Hematopoietic multipotent progenitor cell treated with erythropoietin and hydrocortisone succinate and interleukin-3 and kit ligand, for 6 days (in vitro differentiated cells): ENCODE data around the gene KMT2D.

ENCODE experiments used
- DNase-seq: peaks from one replicate; pipeline ENCODE4 v3.0.0-alpha.2; 2015

KMT2D gene, protein sequence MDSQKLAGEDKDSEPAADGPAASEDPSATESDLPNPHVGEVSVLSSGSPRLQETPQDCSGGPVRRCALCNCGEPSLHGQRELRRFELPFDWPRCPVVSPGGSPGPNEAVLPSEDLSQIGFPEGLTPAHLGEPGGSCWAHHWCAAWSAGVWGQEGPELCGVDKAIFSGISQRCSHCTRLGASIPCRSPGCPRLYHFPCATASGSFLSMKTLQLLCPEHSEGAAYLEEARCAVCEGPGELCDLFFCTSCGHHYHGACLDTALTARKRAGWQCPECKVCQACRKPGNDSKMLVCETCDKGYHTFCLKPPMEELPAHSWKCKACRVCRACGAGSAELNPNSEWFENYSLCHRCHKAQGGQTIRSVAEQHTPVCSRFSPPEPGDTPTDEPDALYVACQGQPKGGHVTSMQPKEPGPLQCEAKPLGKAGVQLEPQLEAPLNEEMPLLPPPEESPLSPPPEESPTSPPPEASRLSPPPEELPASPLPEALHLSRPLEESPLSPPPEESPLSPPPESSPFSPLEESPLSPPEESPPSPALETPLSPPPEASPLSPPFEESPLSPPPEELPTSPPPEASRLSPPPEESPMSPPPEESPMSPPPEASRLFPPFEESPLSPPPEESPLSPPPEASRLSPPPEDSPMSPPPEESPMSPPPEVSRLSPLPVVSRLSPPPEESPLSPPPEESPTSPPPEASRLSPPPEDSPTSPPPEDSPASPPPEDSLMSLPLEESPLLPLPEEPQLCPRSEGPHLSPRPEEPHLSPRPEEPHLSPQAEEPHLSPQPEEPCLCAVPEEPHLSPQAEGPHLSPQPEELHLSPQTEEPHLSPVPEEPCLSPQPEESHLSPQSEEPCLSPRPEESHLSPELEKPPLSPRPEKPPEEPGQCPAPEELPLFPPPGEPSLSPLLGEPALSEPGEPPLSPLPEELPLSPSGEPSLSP (N-terminal part only)

DNA sequence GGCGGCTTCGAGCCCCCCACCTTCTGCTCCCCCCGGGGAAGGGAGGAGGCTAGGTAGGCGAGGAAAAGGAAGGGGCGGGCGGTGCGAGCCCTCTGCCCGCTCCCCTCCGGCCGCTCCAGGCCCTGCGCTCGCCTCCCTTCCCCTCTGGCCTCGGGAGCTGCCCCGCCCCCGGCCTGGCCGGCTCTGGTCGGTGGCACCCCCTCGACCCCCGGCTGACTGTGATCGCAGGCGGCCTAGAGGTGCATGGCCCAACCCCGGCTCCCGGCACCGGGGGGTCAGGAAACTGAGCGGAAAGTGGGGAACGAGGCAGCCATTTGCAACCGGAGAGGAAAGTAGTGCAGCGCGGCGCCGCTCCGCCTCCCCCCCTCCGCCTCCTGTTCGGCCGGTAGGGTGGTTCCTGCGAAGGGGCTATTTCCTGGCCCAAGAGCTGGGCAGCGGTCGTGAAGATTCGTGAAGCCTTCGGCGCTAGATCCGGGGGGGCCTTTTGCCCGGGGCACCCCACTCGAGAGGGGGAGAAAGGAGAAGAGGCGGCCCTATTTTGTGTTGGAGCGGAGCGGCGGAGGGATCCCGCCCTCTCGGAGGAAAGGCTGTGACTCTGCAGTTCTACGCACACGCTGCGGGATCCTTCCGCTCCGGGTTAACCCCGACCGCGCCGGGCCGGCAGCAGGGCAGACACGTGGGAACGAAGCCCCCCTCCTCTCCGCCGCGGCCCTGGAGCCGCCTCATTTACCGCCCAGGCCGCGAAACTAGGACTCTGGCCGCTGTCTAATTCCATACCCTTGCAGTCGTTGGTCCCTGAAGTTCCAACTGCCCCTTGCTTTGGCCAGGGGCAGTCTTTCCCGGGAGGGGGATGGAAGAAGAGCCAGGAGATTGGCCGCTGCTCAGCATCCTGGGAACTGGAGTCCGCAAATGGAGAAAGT lies at the start of gene KMT2D:
Gene KMT2D, minus strand, starts transcription at position 558 of the 920 bp plus-strand sequence. CDS start 5,470 bp downstream, outside the sequence.
- DNase-seq, result peak; percentile 97

DNA sequence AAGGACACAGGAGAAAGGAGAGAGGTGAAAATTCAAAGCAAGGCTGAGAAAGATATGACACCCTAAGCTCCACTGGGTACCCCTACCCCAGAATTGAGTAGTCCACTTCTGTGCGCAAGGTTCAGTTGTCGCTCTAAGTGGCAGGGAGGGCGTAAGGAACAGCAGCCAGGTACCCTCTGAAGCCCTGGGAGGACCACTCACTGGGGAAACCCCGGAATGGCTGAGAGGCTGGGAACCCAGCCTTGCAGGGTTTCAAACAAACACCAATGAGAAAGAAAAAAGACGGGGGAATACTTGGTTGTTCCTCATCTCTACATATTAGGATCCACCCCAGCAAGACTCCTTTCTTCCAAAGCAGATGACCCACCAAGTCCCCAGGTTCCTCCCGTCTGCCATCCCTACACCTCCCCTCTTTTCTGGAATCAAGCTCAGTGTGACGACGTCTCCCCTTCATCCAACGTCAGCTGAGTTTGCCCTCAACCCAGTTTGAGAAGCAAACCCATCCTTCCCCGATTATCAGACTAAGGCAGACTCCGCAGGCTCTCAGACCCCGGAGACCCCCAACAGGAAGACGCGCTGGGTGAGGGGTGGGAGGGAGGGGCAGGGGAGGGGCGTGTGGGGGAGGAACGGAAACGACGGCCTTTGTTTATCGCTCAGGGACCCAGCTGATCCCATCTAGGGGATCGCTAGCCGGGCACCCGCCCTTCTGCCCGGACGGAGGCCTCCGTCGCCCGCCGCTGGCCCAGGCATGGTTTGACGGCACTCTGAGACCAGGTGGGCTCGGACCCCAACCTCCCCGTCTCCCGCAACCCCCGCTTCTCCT lies 49.3 kb upstream of the KMT2D start:
- DNase-seq, result no peak

DNA sequence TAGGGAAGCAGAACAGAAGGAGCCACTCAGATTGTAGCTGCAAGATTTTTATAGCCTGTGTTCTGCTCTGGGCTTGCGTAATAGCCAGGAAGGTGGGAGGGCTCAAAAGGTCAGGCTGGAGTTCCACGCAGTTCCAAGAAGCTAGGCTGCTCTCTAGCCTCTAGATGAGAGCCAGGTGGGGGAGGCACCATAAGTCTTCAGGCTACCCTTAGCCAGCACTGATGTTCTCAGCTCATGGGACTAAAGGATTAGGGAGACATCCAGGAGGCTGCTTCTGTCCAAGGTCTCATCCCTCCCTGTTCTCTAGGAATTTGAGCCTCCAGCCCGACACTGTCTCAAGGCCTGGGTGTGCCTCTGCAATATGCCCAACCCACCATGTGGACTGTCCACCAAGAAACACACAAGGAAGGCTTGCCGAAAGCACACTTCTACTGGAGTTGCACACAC lies 48.4 kb upstream of the KMT2D start:
- DNase-seq, result peak; percentile 54

DNA sequence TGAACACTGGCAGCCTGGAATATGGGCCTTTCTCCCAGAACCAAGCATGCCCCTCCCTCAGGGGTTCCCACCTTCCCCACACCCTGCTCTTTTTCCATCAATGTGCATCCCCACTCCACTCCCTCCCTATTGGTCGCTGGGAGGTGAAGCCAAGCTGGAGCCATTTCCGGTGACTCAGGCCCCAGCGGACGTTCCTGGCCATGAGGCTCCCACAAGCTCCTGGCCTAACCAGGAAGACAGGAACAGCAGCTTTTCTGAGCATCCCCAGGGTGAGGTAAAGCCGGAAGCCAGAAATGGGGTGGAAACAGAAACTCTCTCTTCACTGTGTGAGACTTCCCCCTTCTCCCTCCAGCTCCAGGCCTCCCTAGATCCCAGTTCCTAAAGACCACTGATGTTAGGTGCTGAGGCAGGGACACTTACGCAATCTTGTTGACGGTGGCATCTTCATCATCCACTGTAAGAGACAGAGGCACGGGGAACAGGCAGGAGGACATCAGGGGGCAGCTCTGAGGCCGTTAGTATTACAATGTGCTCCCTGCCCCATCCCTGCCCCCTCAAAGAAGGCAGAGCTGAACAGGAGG lies 45.0 kb upstream of the KMT2D start:
- no peak for DNase-seq

DNA sequence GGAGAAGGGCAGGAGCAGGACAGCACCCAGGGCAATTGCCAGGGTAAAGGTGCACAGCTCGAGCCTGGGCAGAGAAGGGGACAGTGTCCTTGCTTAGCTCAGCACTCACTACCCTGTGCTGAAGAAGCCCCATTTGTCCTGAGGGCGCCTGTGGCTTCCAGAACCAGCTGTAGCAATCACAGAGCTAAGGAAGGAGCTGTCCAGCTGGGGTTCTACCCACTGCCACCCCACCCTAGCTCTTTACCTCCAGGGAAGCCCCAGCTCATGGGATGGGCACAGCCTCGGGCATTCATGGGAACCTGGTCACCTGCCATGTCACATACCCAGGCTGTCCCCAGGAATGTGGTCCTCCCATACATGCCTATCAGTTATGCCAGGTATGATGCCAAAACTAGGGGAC lies 44.2 kb upstream of the KMT2D start:
- DNase-seq, result no peak

DNA sequence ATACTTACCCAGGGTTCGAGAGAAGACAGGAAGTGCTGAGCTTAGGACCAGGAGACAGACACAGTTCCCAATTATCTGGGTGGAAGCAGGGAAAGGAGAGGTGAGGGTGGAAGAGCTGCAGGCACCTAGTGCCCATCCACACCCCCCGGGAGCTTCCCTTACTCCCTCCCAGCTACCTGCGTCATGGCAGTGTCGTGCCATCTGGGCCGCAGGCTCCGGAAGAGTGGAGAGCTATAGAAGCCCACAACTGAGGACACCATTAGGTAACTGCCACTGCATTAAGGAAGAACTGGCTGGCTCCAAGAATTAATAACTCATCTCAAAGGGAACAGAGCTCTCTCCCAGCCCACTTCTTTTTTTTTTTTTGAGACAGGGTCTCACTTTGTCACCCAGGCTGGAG lies 39.8 kb upstream of the KMT2D start:
- no peak for DNase-seq

DNA sequence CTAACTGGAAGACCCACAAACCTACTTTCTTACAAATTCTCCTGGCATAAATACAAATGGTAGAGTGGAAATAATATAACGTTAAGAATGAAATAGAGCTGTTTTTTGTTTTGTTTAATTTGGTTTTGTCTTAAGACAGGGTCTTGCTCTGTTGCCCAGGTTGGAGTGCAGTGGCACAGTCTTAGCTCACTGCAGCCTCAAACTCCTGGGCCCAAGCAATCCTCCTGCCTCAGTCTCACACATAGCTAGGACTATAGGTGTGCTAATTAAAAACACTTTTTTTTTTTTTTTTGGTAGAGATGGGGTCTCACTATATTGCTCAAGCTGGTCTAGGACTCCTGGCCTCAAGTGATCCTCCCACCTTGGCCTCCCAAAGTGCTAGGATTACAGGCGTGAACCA lies 38.1 kb upstream of the KMT2D start:
- DNase-seq, result no peak

DNA sequence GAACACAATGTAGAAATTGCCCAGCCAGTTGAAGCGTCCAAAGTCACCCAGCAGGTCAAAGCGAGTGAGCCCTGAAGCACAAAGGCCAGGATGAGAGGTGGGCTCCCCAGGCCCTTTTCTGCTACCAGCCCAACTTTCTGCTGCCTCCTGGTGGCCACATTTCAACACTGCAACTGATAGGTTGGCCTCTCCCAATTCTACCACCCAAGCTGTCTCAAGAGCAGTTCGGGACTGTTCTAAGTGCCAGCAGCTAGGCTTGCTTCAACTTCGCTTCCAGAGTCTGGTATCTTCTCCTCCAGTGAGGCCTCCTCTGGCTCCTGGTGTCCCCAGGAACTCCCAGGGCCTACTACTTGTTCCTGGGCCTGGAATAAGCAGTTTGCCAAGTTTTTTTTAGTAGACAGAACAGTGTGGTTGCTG lies 37.4 kb upstream of the KMT2D start:
- DNase-seq, result peak; percentile 73

DNA sequence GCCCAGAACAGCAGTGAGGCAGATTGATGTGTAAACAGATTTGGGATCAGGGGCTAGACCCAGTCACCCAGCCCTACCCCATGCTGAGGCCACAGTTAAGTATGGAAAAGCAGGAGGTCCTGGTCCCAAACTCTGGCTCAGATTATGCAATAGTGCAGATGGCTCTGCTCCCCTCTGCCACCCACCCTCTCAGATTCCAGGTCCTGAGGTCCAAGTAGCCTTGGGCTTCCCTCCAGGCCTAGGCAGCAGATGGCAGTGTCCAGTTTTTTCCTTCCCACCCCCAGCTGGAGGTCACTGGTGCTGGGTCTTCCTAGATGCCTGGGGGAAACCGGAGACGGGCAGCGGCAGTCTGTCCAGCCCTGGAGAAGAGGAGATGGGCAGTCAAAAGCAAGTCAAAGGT lies 36.8 kb upstream of the KMT2D start:
- no peak for DNase-seq

DNA sequence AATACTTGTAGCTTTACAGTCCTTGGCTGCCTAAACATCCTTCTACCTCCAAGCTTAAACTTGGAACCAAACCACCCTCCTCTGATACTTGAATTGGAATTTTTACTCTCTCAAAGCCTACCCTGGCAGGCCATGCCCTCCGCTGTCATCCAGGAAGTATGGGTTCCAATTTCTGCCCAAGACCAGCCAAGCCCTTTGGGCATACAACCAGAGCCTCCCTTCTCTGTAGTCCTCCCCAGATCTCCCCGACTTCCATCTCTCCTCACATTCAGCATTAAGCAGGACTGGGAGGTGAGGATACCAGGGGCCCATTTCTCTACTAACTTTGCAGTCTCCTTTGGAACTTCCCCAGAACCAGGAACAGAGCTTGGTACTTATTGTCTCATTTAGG lies 34.4 kb upstream of the KMT2D start:
- DNase-seq, result no peak

DNA sequence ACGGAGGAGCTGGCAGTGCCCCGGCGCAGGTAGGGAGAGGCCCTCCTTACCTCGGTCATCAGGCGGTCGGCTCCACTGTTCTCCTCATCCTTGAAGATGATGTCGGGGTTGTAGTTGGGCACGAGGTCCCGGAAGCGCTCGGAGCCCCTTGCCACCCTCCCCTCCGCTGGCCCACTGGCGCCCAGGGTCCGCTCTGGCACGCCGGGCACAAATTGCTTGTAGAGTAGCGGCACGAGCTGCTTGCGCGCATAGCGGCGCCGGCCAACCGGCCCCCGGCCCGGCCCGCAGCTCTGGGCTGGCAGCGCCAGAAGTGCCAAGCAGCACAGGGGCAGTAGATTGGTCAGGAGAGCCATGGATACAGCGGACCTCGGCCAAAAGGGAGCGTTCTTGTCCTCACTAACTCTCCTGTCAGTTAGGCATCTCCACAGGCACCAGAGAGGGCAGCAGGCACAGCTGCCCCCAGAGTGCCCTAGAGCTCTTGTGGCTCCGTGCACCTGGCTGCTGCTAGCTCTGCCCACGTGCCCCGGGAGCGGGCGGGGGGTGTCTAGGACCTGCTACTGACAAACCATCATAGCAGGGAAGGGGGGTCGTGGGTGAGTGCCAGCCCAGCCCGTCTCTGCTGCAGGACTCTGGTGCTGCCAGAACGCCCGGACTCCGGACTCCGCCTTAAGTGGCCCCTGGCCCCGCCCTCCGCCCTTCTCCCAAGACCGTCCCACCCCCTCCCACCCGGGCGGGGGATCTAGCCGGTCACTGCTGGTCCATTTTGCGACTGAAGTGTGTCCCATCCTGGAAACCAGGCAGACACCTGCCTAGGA lies 33.8 kb upstream of the KMT2D start, which contains the start of gene DHH:
Gene DHH, minus strand, starts transcription at position 642 of the 815 bp plus-strand sequence. Its CDS starts 289 bp downstream, at position 353.
- peak; percentile 34 for DNase-seq

DNA sequence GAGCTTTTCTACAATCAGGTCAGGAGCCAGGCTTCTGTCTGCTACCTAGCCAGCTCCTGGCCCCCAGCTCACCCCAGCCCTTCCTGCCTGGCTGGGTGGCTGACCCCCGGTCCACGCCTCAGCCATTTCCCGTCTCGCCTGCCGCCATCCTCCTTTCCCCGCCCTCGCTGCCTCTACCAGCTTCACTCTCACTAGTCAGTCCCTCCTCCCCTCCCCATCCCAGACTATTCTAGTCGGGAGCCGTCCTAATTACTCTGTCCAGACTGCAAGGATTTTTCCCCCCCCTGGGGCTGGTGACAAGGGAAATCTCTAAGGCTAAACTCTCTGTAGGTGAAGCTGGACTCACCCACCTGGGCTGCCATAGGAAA lies 33.2 kb upstream of the KMT2D start:
- no peak for DNase-seq

DNA sequence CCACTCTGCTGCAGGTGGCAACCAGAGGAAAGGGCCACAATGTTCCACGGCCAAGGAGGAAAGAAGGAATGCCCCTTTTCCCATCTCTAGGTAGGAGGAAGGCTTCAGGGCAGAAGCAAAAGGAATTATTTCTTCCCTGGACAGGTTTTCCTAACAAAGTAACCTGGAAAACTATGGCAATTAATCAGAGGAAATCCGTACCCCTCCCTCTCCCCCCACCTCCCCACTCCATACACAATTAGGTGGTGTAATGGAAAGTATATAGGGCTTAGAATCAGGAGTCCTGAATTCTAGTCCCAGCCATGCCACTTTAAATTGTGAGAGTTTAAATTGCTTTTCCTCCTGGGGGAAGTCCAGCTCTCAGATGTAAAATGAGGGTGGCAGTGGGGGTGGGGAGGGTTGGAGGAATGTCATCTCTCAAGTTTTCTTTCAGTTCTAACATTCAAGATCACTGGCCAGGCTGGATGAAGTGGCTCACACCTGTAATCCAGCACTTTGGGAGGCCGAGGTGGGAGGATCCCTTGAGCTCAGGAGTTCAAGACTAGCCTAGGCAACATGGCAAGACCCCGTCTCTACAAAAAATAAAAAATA lies 32.3 kb upstream of the KMT2D start:
- DNase-seq, result no peak

DNA sequence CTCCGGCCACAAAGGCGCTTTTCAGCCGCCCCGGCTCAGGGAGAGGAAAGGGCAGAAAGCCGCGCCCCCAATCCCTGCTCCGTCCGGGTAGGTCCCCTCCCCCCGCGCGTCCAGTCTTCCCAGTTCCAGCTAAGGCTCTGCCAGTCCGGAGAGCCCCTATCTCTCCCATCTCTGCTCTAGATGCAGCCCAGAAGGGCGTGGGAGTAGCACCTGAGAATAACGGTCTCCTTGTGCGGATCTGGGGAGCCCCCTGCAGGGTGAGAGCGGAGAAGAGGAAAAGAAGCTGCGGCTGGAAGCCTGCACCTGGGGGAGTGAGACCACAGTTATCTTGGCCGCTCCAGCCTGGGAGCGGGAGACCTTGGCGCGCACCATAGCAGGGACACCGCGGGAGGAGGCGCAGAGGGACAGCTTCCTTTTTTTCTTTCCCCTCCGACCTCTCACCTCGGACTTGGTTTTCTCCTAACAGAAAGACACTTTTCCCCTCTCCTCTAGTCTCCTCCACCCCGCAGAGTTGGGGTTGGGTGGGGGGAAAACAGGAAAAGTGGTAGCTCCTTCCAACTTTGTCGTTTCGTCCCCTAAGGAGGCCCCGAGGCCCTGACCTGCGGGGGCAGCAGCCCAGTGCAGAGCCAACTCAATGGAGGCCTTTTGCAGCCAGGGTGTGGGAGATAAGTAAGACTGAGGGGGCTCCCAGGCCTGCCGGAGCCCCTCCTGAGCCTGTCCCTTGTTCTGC lies 31.7 kb upstream of the KMT2D start:
- peak; percentile 61 for DNase-seq

DNA sequence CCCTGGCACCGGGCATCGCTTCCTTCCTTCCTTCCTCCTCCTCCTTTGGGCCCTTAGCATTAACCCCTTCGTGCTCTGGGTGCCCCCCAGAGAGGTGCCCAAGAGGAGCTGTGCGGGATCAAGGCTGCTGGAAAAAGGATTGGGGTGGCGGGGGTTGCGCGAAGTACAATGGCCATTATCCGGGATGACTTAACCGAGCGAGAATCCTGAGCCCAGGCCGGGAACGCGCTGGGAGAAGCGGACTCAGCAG lies 31.2 kb upstream of the KMT2D start:
- no peak for DNase-seq

DNA sequence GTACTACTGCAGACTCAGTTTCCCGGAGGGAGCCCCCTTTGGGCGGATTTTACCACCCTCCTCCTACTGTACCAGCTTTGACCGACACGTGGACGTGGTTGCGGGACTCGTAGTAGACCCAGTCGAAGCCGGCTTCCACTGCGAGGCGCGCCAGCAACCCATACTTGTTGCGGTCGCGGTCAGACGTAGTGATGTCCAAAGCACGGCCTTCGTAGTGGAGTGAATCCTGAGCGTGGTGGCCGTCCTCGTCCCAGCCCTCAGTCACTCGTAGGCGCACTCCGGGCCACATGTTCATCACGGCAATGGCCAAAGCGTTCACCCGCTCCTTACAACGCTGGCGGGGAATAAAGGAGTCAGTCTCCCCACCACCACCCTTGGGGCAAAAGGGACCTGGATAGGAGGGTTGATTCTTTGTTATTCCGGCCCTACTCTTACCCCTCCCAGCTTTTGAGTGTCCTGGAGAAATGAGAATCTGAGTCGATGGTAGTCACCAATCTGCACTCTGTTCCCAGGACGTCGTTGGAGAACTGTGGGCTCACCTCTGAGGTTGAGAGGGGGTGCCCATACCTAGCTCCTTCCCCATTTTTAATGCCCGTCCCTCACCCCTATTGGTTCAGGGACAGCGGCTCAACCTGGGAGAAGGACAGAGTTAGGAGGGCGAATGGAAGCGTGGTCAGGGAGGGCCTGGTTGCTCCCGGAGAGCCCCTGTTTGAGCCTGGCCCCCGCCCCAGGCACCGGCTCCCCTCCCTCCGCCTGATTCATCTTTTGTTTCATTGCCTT lies 30.7 kb upstream of the KMT2D start:
- no peak for DNase-seq

DNA sequence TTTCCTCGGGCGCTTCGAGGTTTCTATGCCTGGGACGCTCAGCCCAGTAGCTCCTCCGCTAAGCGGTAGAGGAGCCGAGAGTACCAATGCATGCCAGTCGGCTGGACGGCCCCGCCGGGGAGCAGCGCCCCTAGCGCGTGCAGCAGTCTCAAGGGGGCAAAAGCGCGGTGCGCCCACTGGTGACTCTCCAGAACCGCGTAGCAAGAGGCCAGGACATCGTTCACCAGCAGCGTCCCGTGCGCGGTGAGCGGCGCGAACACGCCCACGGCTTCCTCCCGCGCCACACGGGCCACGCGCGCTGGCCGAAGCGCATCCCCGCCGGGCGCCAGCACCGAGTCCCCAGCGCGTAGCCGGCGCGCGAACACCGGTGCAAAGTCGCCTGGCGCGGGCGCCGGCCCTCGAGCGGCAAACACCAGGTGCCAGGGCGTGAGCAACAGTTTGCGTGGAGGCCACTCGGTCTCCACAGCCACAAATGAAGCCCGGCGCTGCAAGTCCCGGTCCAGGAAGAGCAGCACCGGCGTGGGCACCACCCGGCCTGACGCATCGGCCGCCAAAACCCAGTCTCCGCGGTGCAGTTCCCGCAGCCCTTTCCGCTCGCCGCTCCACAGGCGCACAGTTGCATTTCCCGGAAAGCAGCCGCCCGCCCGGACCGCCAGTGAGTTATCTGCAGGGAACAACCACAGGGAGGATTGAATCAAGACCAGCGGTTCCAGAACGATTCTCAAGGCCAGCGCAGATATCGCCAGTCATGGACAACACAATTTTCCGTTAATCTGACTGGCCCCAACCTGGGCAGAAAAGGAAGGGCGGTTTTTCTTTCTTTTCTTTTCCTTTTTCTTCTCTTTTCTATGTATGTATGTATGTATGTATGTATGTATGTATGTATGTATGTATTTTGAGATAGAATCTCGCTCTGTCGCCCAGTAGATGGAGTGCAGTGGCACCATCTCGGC lies 29.5 kb upstream of the KMT2D start:
- peak; percentile 83 for DNase-seq

DNA sequence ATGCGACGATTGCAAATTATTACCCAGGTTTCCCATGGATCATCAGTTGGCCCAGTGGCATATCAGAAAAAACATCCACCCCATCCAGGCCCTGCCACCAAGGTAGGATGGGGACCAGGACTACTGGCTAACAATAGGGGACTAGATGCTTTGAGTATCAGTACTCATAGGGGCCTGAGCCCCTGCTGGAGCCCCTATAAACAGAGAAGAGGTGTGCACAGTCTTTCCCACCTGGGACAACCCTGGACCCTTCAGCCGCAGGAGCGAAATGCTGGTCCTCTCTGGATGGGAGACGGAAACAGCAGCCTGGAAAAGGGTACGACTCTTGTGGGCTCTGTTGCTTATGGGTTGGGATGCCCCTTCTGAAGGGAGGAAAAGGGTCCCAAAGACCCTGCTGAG lies 28.3 kb upstream of the KMT2D start:
- no peak for DNase-seq
